Stimulated activated CD4-positive, alpha-beta T cell treated with anti-CD3 and anti-CD28 coated beads, Interleukin-2, amount 100 ng/mL, for 48 hours (primary cell): ENCODE measurements around the gene SH3RF1.

Experiments
- DNase-seq, 2 donors: peaks; one replicate each; pipeline ENCODE4 v3.0.0-alpha.2; 2020

The SH3RF1 gene

GRCh38 chr4:169098054-169098497, 172.7 kb downstream of the SH3RF1 start:
- no peak for DNase-seq

- no peak for DNase-seq
These were observed 174.5 kb downstream of the SH3RF1 start for GRCh38 chr4:169096221-169096620.

GRCh38 chr4:169094656-169095231, 176.0 kb downstream of the SH3RF1 start:
- no peak for DNase-seq

- no peak for DNase-seq
These were observed 177.8 kb downstream of the SH3RF1 start for GRCh38 chr4:169092889-169093522.

GRCh38 chr4:169090484-169091215, 180.1 kb downstream of the SH3RF1 start:
- DNase-seq: no peak

- DNase-seq: no peak
These were observed 181.8 kb downstream of the SH3RF1 start for GRCh38 chr4:169089004-169089403.

- no peak for DNase-seq
These were observed 185.8 kb downstream of the SH3RF1 start for GRCh38 chr4:169084954-169085353.

GRCh38 chr4:169080981-169081380, 189.8 kb downstream of the SH3RF1 start:
- DNase-seq: no peak

GRCh38 chr4:169079942-169080827, 190.6 kb downstream of the SH3RF1 start:
- peak; percentile 1 to 7 for DNase-seq

GRCh38 chr4:169074117-169074516, 196.6 kb downstream of the SH3RF1 start:
- DNase-seq: no peak

- no peak for DNase-seq
These were observed 199.0 kb downstream of the SH3RF1 start for GRCh38 chr4:169071747-169072146.

- no peak for DNase-seq
These were observed 199.9 kb downstream of the SH3RF1 start for GRCh38 chr4:169070895-169071218.

GRCh38 chr4:169070071-169070894, 200.5 kb downstream of the SH3RF1 start:
- DNase-seq: no peak

- no peak for DNase-seq
These were observed 202.3 kb downstream of the SH3RF1 start for GRCh38 chr4:169068423-169068822.

GRCh38 chr4:169066934-169067333, 203.8 kb downstream of the SH3RF1 start:
- DNase-seq: no peak

- DNase-seq: no peak
These were observed 206.5 kb downstream of the SH3RF1 start for GRCh38 chr4:169064296-169064695.

GRCh38 chr4:169063441-169063840, 207.3 kb downstream of the SH3RF1 start:
- no peak for DNase-seq

- DNase-seq: no peak
These were observed 207.9 kb downstream of the SH3RF1 start for GRCh38 chr4:169062897-169063244.

- no peak for DNase-seq
These were observed 209.4 kb downstream of the SH3RF1 start for GRCh38 chr4:169061386-169061785.

GRCh38 chr4:169060391-169061091, 210.2 kb downstream of the SH3RF1 start:
- DNase-seq: no peak

- DNase-seq: no peak
These were observed 211.2 kb downstream of the SH3RF1 start for GRCh38 chr4:169059306-169060211.
